Measurements from ENCODE around the gene C12orf76.

The C12orf76 gene

GRCh38 chr12:110015132-110015531 is 33.2 kb downstream of the C12orf76 start:
- ATAC-seq: no peak

GRCh38 chr12:110012659-110013058 is 35.7 kb downstream of the C12orf76 start:
- ATAC-seq: no peak

GRCh38 chr12:110012137-110012536 is 36.2 kb downstream of the C12orf76 start:
- ATAC-seq: peak in 1 of 2 donors; percentile 52

- ATAC-seq: peak; percentile 14 to 22
These were observed 37.2 kb downstream of the C12orf76 start for GRCh38 chr12:110010853-110011723.

GRCh38 chr12:110008681-110009398 is 39.5 kb downstream of the C12orf76 start:
- peak in 1 of 2 donors; percentile 15 for ATAC-seq

- ATAC-seq: no peak
These were observed 40.4 kb downstream of the C12orf76 start for GRCh38 chr12:110007881-110008280.

- no peak for ATAC-seq
These were observed 42.2 kb downstream of the C12orf76 start for GRCh38 chr12:110006115-110006514.

- peak; percentile 51 to 60 for ATAC-seq
These were observed 42.9 kb downstream of the C12orf76 start for GRCh38 chr12:110005319-110005973.

GRCh38 chr12:110004598-110004997 is 43.7 kb downstream of the C12orf76 start:
- ATAC-seq: peak; percentile 83

- no peak for ATAC-seq
These were observed 45.4 kb downstream of the C12orf76 start for GRCh38 chr12:110002676-110003515.

GRCh38 chr12:110001596-110001995 is 46.7 kb downstream of the C12orf76 start:
- ATAC-seq: peak in 1 of 2 donors; percentile 9

- no peak for ATAC-seq
These were observed 48.3 kb downstream of the C12orf76 start for GRCh38 chr12:109999983-110000505.

- no peak for ATAC-seq
These were observed 48.7 kb downstream of the C12orf76 start for GRCh38 chr12:109999649-109999971.

GRCh38 chr12:109998904-109999648 is 49.2 kb downstream of the C12orf76 start, which contains the start of gene ANKRD13A:
Gene ANKRD13A (plus strand): TSS chr12:109999430. CDS start chr12:109999689, 259 bp downstream.
- ATAC-seq: peak; percentile 65 to 67

GRCh38 chr12:109998241-109998903 is 50.0 kb downstream of the C12orf76 start:
- no peak for ATAC-seq

GRCh38 chr12:109997393-109997792 is 50.9 kb downstream of the C12orf76 start:
- no peak for ATAC-seq

- no peak for ATAC-seq
These were observed 51.9 kb downstream of the C12orf76 start for GRCh38 chr12:109996483-109996853.

- peak; percentile 83 to 84 for ATAC-seq
These were observed 52.4 kb downstream of the C12orf76 start, which contains the start of gene GIT2 for GRCh38 chr12:109995686-109996482. Gene GIT2 (minus strand): TSS chr12:109996368. CDS start chr12:109996224, 144 bp downstream.

GRCh38 chr12:109995361-109995685 is 53.0 kb downstream of the C12orf76 start:
- no peak for ATAC-seq
